Central memory CD8-positive, alpha-beta T cell (primary cell): ENCODE measurements around the gene VAMP2.
A peak's percentile ranks its signal among the peaks of the same experiment; 100 is the strongest.

ENCODE experiments used
- ATAC-seq: fragments of 150-1000 bp; cut with Tn5 transposase; replicated peaks from 2 replicates; pipeline ENCODE4 v1.10.0; 2022; ENCODE audit warnings: mild to moderate bottlenecking, moderate FRiP score, moderate number of reproducible peaks; ENCODE audit not compliant: poor library complexity, severe bottlenecking; ENCODE audit errors: extremely low read depth
- DNase-seq, 2 donors: peaks; one replicate each; pipeline ENCODE4 v3.0.0; 2021; ENCODE audit warnings: low spot score in 2 of 2
- H3K27ac Mint-ChIP-seq: one replicate; pipeline ENCODE4 v1.8.0; 2022; ENCODE audit warnings: low read depth, mild to moderate bottlenecking, moderate library complexity, mixed read lengths
- H3K27me3 Mint-ChIP-seq: one replicate; pipeline ENCODE4 v1.8.0; 2022; ENCODE audit warnings: mixed read lengths
- H3K36me3 Mint-ChIP-seq: one replicate; pipeline ENCODE4 v1.8.0; 2022; ENCODE audit warnings: mild to moderate bottlenecking, moderate library complexity, mixed read lengths; ENCODE audit not compliant: insufficient read depth
- H3K4me1 Mint-ChIP-seq: one replicate; pipeline ENCODE4 v1.8.0; 2022; ENCODE audit warnings: mixed read lengths
- H3K4me3 Mint-ChIP-seq: one replicate; pipeline ENCODE4 v1.8.0; 2022; ENCODE audit warnings: mild to moderate bottlenecking, moderate library complexity, mixed read lengths
- H3K9me3 Mint-ChIP-seq: one replicate; pipeline ENCODE4 v1.8.0; 2022; ENCODE audit warnings: mixed read lengths

VAMP2 gene

DNA sequence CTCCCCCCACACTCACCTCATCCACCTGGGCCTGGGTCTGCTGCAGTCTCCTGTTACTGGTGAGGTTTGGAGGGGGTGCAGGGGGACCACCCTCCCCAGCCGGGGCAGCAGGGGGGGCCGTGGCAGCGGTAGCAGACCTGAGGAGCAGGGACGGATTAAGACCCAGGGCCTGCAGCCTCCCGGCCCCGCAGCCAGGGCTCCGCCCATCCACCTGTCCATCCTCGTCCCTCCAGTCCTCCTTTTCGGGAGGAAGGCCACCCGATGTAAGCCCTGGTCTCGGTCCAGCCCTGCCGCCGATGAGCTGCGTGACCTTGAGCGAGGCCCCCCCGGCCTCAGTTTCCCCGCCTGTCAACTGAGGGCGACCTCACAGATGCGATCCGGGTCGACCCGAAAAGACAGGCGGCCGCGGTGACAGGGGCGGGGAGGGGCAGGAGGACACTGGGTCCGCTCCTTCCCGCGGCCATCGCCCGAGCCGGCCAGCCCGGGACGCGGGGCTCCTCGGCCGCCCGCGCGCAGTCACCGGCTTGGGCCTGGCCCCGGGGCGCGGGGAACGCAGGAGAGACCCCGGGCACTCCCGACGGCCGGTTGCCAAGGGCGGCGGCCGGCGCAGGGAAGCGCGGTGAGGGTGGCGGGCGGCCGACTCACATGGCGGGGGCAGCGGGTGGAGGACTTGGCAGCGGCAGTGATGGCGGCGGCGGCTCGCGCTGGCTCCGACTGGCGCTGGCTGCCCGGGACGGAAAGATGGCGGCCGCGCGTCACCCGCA, at the start of gene VAMP2:
Gene VAMP2, minus strand, starts transcription at position 716 of the 764 bp plus-strand sequence. Its CDS starts 69 bp downstream, at position 647.
- H3K4me3 Mint-ChIP-seq: peak within 1 kb of the TSS; percentile 88
- peaks cover 53% of the 10 kb centered on the region for H3K36me3 Mint-ChIP-seq
- H3K27me3 Mint-ChIP-seq: no peaks in the 10 kb centered on the region
- no peaks in the 10 kb centered on the region for H3K9me3 Mint-ChIP-seq
- ATAC-seq (peak; percentile 52), DNase-seq (peak; percentile 72 to 81)
- H3K4me1 Mint-ChIP-seq: peaks cover 58% of the 10 kb centered on the region
- H3K27ac Mint-ChIP-seq: peak within 1 kb of the TSS; percentile 97

DNA sequence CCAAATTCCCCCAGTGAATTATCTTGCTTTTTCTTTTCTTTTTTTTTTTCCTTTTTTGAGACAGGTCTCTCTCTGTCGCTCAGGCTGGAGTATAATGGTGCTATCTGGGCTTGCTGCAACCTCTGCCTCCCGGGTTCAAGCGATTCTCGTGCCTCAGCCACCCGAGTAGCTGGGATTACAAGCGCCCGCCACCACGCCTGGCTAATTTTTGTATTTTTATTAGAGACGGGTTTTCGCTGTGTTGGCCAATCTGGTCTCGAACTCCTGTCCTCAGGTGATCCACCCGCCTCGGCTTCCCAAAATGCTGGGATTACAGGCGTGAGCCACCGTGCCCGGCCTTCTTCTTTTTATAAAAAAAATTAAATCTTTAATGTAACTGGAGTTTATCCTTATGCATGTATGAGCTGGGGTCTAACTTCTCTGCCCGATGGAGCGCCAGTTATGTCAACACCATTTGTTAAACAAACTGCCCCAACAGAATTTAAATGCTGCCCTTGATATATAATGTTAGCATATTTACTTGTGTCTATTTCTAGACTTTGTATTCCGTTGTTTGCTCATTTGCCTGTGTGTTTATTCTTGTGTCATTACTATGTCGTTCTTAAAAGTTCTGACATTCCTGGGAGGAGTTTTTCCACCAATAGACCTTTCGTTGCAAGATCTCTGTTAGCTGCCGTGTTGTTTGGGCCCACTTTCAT, 48.2 kb upstream of the VAMP2 start:
- H3K36me3 Mint-ChIP-seq: peaks cover 9% of the 10 kb centered on the region
- peak; percentile 31 for ATAC-seq
- H3K4me3 Mint-ChIP-seq: peak overlapping the region; percentile 92
- peaks cover 19% of the 10 kb centered on the region for H3K4me1 Mint-ChIP-seq
- DNase-seq: no peak
- no peaks in the 10 kb centered on the region for H3K27me3 Mint-ChIP-seq
- H3K9me3 Mint-ChIP-seq: no peaks in the 10 kb centered on the region
- H3K27ac Mint-ChIP-seq: peak overlapping the region; percentile 93

- Mint-ChIP-seq H3K4me3 (peak within 1 kb of the TSS; percentile 92), H3K9me3 (no peaks in the 10 kb centered on the region), H3K36me3 (peaks cover 9% of the 10 kb centered on the region), H3K27ac (peak within 1 kb of the TSS; percentile 93), H3K27me3 (no peaks in the 10 kb centered on the region), H3K4me1 (peaks cover 19% of the 10 kb centered on the region)
- peak; percentile 86 for DNase-seq
- peak; percentile 99 for ATAC-seq
These were observed 47.4 kb upstream of the VAMP2 start, which contains the start of gene AURKB for GRCh38 chr17:8209907-8210760. AURKB (minus strand) TSS chr17:8210575; CDS start chr17:8210224, 351 bp downstream.

DNA sequence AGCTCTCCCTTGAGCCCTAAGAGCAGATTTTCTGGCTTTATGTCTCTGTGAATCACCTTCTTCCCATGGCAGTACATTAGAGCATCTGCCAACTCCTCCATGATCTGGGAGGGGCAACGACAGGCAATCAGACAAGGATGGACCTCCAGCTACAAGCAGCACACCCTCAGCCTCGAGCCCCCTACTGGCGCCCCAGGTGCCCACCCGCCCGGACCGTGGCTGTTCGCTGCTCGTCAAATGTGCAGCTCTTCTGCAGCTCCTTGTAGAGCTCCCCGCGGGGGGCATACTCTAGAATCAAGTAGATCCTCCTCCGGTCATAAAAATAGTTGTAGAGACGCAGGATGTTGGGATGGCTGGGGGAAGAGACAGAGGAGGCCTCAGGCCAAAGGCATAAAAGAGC, 43.8 kb upstream of the VAMP2 start:
- no peaks in the 10 kb centered on the region for H3K27me3 Mint-ChIP-seq
- peaks cover 18% of the 10 kb centered on the region for H3K4me1 Mint-ChIP-seq
- H3K27ac Mint-ChIP-seq: no peak overlapping the region
- H3K36me3 Mint-ChIP-seq: peaks cover 12% of the 10 kb centered on the region
- no peak for ATAC-seq
- H3K4me3 Mint-ChIP-seq: no peak overlapping the region
- no peak for DNase-seq
- no peaks in the 10 kb centered on the region for H3K9me3 Mint-ChIP-seq

DNA sequence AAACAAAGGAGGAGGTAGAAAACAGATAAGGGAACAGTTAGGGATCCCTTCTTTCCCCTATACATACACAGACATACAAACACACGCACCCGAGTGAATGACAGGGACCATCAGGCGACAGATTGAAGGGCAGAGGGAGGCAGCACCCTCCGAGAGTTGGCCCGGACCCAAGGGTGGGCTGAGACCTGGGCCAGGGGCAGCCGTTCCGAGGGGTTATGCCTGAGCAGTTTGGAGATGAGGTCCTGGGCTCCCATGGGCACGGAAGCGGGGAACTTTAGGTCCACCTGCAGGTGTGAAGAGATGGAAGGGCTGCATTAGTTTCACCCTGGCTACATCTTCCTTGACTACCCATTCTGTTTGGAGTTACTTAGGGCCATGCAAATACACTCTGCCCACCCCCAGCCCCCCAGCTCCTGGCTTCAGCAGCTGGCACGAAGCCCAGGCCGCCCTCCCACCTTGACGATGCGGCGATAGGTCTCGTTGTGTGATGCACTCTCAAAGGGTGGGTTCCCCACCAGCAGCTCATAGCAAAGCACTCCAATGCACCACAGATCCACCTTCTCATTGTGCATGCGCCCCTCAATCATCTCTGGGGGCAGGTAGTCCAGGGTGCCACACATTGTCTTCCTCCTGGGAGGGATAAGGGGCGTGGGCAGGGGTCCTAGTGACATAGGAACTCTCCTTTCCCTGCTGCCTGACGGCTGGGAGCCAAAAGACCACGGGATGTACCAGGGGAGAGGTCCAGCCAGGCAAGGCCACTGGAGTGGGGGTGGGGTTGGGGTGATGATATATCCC, 42.2 kb upstream of the VAMP2 start:
- Mint-ChIP-seq H3K4me3 (no peak overlapping the region), H3K36me3 (peaks cover 10% of the 10 kb centered on the region), H3K9me3 (no peaks in the 10 kb centered on the region), H3K4me1 (peaks cover 8% of the 10 kb centered on the region), H3K27me3 (no peaks in the 10 kb centered on the region), H3K27ac (no peak overlapping the region)
- DNase-seq (no peak), ATAC-seq (no peak)

GRCh38 chr17:8192070-8192815, 29.5 kb upstream of the VAMP2 start:
- no peaks in the 10 kb centered on the region for H3K9me3 Mint-ChIP-seq
- H3K4me3 Mint-ChIP-seq: no peak overlapping the region
- H3K4me1 Mint-ChIP-seq: peaks cover 24% of the 10 kb centered on the region
- ATAC-seq: no peak
- H3K27me3 Mint-ChIP-seq: no peaks in the 10 kb centered on the region
- DNase-seq: no peak
- peaks cover 6% of the 10 kb centered on the region for H3K36me3 Mint-ChIP-seq
- H3K27ac Mint-ChIP-seq: no peak overlapping the region

GRCh38 chr17:8190506-8190905, 27.8 kb upstream of the VAMP2 start:
- no peaks in the 10 kb centered on the region for H3K27me3 Mint-ChIP-seq
- H3K9me3 Mint-ChIP-seq: no peaks in the 10 kb centered on the region
- peaks cover 14% of the 10 kb centered on the region for H3K4me1 Mint-ChIP-seq
- peaks cover 5% of the 10 kb centered on the region for H3K36me3 Mint-ChIP-seq
- no peak overlapping the region for H3K27ac Mint-ChIP-seq
- DNase-seq (no peak), ATAC-seq (no peak)
- no peak overlapping the region for H3K4me3 Mint-ChIP-seq

- H3K4me1 Mint-ChIP-seq: peaks cover 14% of the 10 kb centered on the region
- no peak within 1 kb of the TSS for H3K4me3 Mint-ChIP-seq
- peak; percentile 69 for ATAC-seq
- no peaks in the 10 kb centered on the region for H3K27me3 Mint-ChIP-seq
- no peak within 1 kb of the TSS for H3K27ac Mint-ChIP-seq
- H3K36me3 Mint-ChIP-seq: peaks cover 4% of the 10 kb centered on the region
- DNase-seq: peak; percentile 77 to 92
- no peaks in the 10 kb centered on the region for H3K9me3 Mint-ChIP-seq
These were observed 27.1 kb upstream of the VAMP2 start, which contains the start of gene BORCS6 for GRCh38 chr17:8189711-8190477. BORCS6 (minus strand) TSS chr17:8190180; CDS start chr17:8190140, 40 bp downstream.

- DNase-seq (no peak), ATAC-seq (no peak)
- Mint-ChIP-seq H3K9me3 (no peaks in the 10 kb centered on the region), H3K4me1 (peaks cover 14% of the 10 kb centered on the region), H3K27ac (no peak overlapping the region), H3K27me3 (no peaks in the 10 kb centered on the region), H3K36me3 (peaks cover 7% of the 10 kb centered on the region), H3K4me3 (no peak overlapping the region)
These were observed 26.4 kb upstream of the VAMP2 start for GRCh38 chr17:8189041-8189710.

DNA sequence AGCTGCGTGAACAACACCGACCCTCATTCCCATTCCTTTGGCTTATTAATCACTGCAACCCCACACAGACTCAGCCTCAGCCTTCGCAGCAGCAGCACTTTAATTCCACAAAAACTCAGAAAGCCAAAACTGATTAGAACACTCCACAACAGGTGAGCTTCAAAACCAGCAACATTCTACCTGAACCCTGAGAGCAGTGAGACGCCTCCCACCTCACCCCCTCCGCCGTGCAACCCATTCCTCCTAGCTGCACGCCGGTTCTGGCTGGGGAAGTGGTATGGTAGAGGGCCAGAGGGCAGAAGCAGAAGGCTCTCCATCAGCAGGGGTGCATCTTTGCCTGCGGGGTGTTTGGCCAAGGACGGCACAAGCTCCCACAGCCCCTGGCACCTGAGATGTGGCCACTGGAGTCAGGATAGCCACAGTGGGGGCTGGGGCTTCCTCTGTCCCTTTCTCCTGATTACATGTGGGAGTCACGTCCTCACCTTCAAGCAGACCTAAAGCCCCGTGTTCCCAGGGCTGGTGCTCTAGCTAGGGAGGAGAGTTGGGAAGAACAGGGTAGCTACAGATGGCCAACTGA, 25.6 kb upstream of the VAMP2 start:
- ATAC-seq (no peak), DNase-seq (no peak)
- Mint-ChIP-seq H3K4me3 (no peak overlapping the region), H3K27me3 (no peaks in the 10 kb centered on the region), H3K36me3 (peaks cover 11% of the 10 kb centered on the region), H3K4me1 (peaks cover 20% of the 10 kb centered on the region), H3K27ac (no peak overlapping the region), H3K9me3 (no peaks in the 10 kb centered on the region)
